Neural cell (in vitro differentiated cells): Measurements from ENCODE around the gene CSMD2. TPM values are rescaled to one million over a fixed set of nuclear protein-coding genes. Genes with fewer than 3 reads are reported as not detected.

Experiments used
- H2AFZ ChIP-seq: fragments of 200-600, 300-800 bp; sonication (generic), shearing (Covaris generic); 2 replicates; pipeline ENCODE4 v1.6.0; 2014; ENCODE audit warnings: low read depth, mild to moderate bottlenecking, antibody characterized with exemption, low read length, moderate library complexity
- H3F3A ChIP-seq: fragments of 200-600 bp; shearing (Covaris generic); 2 replicates; pipeline ENCODE4 v1.6.1; 2016; ENCODE audit warnings: mild to moderate bottlenecking, moderate library complexity, mixed read lengths, antibody characterized with exemption, low read length; ENCODE audit not compliant: insufficient read depth, poor library complexity, severe bottlenecking
- H3K27ac ChIP-seq: fragments of 200-600, 300-800 bp; sonication (generic), shearing (Covaris generic); 2 replicates; pipeline ENCODE4 v1.5.1; 2014; ENCODE audit warnings: mild to moderate bottlenecking, low read length, moderate library complexity
- H3K27me3 ChIP-seq: fragments of 300-800, 200-600 bp; sonication (generic), shearing (Covaris generic); 2 replicates; pipeline ENCODE4 v1.6.0; 2014; ENCODE audit warnings: mild to moderate bottlenecking, low read depth, low read length, moderate library complexity; ENCODE audit not compliant: insufficient read depth
- H3K36me3 ChIP-seq: fragments of 300-800, 200-600 bp; sonication (generic), shearing (Covaris generic); 2 replicates; pipeline ENCODE4 v1.5.1; 2014; ENCODE audit warnings: mild to moderate bottlenecking, antibody characterized with exemption, low read length, moderate library complexity; ENCODE audit not compliant: insufficient read depth
- H3K4me2 ChIP-seq: fragments of 300-800, 200-600 bp; sonication (generic), shearing (Covaris generic); 2 replicates; pipeline ENCODE4 v1.6.0; 2014; ENCODE audit warnings: mild to moderate bottlenecking, low read length
- H3K4me3 ChIP-seq: fragments of 300-800, 200-600 bp; sonication (generic), shearing (Covaris generic); 2 replicates; pipeline ENCODE4 v1.5.1; 2014; ENCODE audit warnings: mild to moderate bottlenecking, low read length, moderate library complexity
- H3K79me2 ChIP-seq: fragments of 200-600 bp; shearing (Covaris generic); replicated peaks from 2 replicates; pipeline ENCODE4 v1.6.0; 2014; ENCODE audit warnings: mild to moderate bottlenecking, low read length, moderate library complexity; ENCODE audit not compliant: insufficient read depth
- H3K9ac ChIP-seq: fragments of 300-800, 200-600 bp; sonication (generic), shearing (Covaris generic); 2 replicates; pipeline ENCODE4 v1.6.1; 2016; ENCODE audit warnings: mild to moderate bottlenecking, low read length, mixed read lengths
- H3K9me2 ChIP-seq: fragments of 200-600 bp; shearing (Covaris generic); 2 replicates; pipeline ENCODE4 v1.6.1; 2016; ENCODE audit warnings: mild to moderate bottlenecking, low read length, mixed read lengths; ENCODE audit not compliant: insufficient read depth
- H3K9me3 ChIP-seq: fragments of 200-600, 300-800 bp; sonication (generic), shearing (Covaris generic); 2 replicates; pipeline ENCODE4 v1.6.1; 2016; ENCODE audit warnings: mild to moderate bottlenecking, mixed run types, low read length, moderate library complexity, mixed read lengths
- H4K20me1 ChIP-seq: fragments of 200-600 bp; shearing (Covaris generic); 2 replicates; pipeline ENCODE4 v1.6.1; 2016; ENCODE audit warnings: mild to moderate bottlenecking, mixed run types; ENCODE audit not compliant: insufficient read depth
- EP300 ChIP-seq: fragments of 450-650 bp; conservative IDR thresholded peaks from 2 replicates; pipeline ENCODE4 v1.6.1; 2014; ENCODE audit warnings: antibody characterized with exemption, mild to moderate bottlenecking, moderate library complexity; ENCODE audit not compliant: poor library complexity, severe bottlenecking
- EZH2 ChIP-seq: fragments of 200-600, 300-800 bp; shearing (Covaris generic), sonication (generic); IDR thresholded peaks from 2 replicates; pipeline ENCODE4 v1.6.1; 2014; ENCODE audit warnings: antibody characterized with exemption, low read length, borderline replicate concordance, mild to moderate bottlenecking; ENCODE audit not compliant: insufficient read depth, poor library complexity, severe bottlenecking
- MXI1 ChIP-seq: fragments of 450-650 bp; conservative IDR thresholded peaks from 2 replicates; pipeline ENCODE4 v1.6.1; 2014; ENCODE audit warnings: antibody characterized with exemption, mild to moderate bottlenecking; ENCODE audit not compliant: poor library complexity, severe bottlenecking
- POLR2AphosphoS5 ChIP-seq: IDR thresholded peaks from 2 replicates; pipeline ENCODE4 v1.6.1; 2012
- RAD21 ChIP-seq: fragments of 450-650 bp; conservative IDR thresholded peaks from 2 replicates; pipeline ENCODE4 v1.6.1; 2014; ENCODE audit warnings: antibody characterized with exemption, mild to moderate bottlenecking, moderate library complexity
- SMC3 ChIP-seq: fragments of 450-650 bp; conservative IDR thresholded peaks from 2 replicates; pipeline ENCODE4 v1.6.1; 2014; ENCODE audit warnings: antibody characterized with exemption, mild to moderate bottlenecking, moderate library complexity; ENCODE audit not compliant: poor library complexity
- TAF1 ChIP-seq: IDR thresholded peaks from 2 replicates; pipeline ENCODE4 v1.6.1; 2012; ENCODE audit warnings: low read depth
- polyA plus RNA-seq: library from polyadenylated mRNA; depleted of rRNA; stranded (reverse); fragments of >200 nt; gene quantifications from 2 replicates; pipeline ENCODE4 v1.2.3, GENCODE V29; 2014
- TF ChIP-seq, protein P1 (sequence below): fragments of 450-650 bp; IDR thresholded peaks from 2 replicates; pipeline ENCODE4 v1.5.1; 2014; ENCODE audit warnings: antibody characterized with exemption, mild to moderate bottlenecking, moderate library complexity; ENCODE audit not compliant: poor library complexity, severe bottlenecking
- TF ChIP-seq, protein P2 (sequence below): IDR thresholded peaks from 2 replicates; pipeline ENCODE4 v1.6.1; 2012; ENCODE audit warnings: borderline replicate concordance

Gene CSMD2
- polyA plus RNA-seq, 1 donor from 2014 or later, result 9.6 TPM

DNA sequence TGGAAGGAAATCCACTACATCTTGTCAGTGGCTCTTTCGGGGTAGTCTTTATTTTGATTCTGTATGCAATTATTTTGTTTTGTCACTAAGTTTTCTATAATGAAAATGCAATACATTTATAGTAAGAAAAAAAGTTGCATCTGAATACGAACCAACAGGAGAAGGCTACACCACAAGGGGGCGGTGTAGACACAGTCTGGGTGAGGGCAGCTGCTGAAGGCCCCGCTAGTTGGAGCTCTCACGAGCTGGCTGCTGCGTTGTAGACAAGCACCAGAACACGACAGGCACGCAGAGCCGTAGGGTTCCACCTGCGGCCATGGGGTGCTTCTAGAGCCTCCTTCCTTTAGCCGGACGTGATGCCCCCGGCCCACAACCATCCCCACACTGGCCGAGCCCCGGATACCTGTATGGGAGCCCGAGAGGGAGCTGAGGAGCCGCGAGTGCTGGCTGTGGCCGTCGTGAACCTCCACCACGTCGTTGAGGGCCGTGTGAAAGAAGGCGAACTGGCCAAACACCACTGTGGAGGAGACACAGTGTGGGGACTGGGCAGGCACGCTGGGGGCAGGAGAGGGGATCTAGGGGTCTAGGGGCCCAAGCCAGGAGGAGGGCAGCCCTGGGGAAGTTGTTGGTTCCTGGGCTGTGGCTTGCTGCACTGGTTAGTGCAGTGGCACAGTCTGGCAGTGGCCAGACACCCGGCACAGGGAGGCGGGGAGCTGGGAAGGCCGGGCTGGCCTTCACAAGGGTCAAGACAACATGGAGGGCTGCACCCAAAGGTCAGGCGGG lies 531.8 kb downstream of the CSMD2 start:
- no peak for TF ChIP-seq EZH2
- TF ChIP-seq RAD21, result peak; percentile 87
- no peak for TF ChIP-seq TAF1
- TF ChIP-seq, protein P1, sequence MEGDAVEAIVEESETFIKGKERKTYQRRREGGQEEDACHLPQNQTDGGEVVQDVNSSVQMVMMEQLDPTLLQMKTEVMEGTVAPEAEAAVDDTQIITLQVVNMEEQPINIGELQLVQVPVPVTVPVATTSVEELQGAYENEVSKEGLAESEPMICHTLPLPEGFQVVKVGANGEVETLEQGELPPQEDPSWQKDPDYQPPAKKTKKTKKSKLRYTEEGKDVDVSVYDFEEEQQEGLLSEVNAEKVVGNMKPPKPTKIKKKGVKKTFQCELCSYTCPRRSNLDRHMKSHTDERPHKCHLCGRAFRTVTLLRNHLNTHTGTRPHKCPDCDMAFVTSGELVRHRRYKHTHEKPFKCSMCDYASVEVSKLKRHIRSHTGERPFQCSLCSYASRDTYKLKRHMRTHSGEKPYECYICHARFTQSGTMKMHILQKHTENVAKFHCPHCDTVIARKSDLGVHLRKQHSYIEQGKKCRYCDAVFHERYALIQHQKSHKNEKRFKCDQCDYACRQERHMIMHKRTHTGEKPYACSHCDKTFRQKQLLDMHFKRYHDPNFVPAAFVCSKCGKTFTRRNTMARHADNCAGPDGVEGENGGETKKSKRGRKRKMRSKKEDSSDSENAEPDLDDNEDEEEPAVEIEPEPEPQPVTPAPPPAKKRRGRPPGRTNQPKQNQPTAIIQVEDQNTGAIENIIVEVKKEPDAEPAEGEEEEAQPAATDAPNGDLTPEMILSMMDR, result peak; percentile 98
- TF ChIP-seq, protein P2, sequence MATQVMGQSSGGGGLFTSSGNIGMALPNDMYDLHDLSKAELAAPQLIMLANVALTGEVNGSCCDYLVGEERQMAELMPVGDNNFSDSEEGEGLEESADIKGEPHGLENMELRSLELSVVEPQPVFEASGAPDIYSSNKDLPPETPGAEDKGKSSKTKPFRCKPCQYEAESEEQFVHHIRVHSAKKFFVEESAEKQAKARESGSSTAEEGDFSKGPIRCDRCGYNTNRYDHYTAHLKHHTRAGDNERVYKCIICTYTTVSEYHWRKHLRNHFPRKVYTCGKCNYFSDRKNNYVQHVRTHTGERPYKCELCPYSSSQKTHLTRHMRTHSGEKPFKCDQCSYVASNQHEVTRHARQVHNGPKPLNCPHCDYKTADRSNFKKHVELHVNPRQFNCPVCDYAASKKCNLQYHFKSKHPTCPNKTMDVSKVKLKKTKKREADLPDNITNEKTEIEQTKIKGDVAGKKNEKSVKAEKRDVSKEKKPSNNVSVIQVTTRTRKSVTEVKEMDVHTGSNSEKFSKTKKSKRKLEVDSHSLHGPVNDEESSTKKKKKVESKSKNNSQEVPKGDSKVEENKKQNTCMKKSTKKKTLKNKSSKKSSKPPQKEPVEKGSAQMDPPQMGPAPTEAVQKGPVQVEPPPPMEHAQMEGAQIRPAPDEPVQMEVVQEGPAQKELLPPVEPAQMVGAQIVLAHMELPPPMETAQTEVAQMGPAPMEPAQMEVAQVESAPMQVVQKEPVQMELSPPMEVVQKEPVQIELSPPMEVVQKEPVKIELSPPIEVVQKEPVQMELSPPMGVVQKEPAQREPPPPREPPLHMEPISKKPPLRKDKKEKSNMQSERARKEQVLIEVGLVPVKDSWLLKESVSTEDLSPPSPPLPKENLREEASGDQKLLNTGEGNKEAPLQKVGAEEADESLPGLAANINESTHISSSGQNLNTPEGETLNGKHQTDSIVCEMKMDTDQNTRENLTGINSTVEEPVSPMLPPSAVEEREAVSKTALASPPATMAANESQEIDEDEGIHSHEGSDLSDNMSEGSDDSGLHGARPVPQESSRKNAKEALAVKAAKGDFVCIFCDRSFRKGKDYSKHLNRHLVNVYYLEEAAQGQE, result no peak
- TF ChIP-seq SMC3, result peak; percentile 96
- TF ChIP-seq MXI1, result no peak
- no peak for TF ChIP-seq POLR2AphosphoS5
- TF ChIP-seq EP300, result no peak
- H4K20me1 ChIP-seq, result no peaks in the 10 kb centered on the region
- no peak overlapping the region for H3K4me2 ChIP-seq
- H2AFZ ChIP-seq, result no peak overlapping the region
- no peak overlapping the region for H3K27ac ChIP-seq
- no peaks in the 10 kb centered on the region for H3K9me2 ChIP-seq
- no peak overlapping the region for H3K9ac ChIP-seq
- H3K79me2 ChIP-seq, result no peaks in the 10 kb centered on the region
- no peaks in the 10 kb centered on the region for H3K9me3 ChIP-seq
- H3K27me3 ChIP-seq, result no peaks in the 10 kb centered on the region
- H3F3A ChIP-seq, result no peaks in the 10 kb centered on the region
- no peak overlapping the region for H3K4me3 ChIP-seq
- H3K36me3 ChIP-seq, result no peaks in the 10 kb centered on the region

DNA sequence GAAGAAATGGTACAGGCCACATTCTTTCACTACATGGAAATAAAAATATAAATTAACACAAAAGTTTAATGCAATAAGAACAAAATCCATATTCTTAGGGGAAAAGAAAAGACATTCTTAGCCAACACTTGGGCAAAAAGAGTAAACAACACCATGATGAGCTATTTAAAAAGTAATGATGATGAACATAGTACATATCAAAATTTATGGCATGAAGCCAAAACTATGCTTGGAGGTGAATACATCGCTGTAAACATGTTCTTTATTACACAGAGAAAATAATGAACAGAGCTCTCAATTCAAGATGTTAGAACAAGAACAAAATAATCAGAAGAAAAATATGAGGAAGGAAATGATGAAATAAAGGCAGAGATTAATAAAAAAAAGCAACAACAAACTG lies 534.3 kb downstream of the CSMD2 start:
- Histone ChIP-seq H3K27me3 (no peaks in the 10 kb centered on the region), H3K4me3 (no peak overlapping the region), H3K4me2 (no peak overlapping the region), H3K9me3 (no peaks in the 10 kb centered on the region), H2AFZ (no peak overlapping the region), H3F3A (no peaks in the 10 kb centered on the region), H3K9me2 (no peaks in the 10 kb centered on the region), H3K9ac (no peak overlapping the region), H3K36me3 (no peaks in the 10 kb centered on the region), H4K20me1 (no peaks in the 10 kb centered on the region), H3K27ac (no peak overlapping the region), H3K79me2 (no peaks in the 10 kb centered on the region)
- TF ChIP-seq TAF1 (no peak), SMC3 (no peak), RAD21 (no peak), MXI1 (no peak), EZH2 (no peak), EP300 (no peak), POLR2AphosphoS5 (no peak)
- TF ChIP-seq, protein P1, result no peak
